ENCODE data around the gene LDLRAD3. TPM values are rescaled to one million over a fixed set of nuclear protein-coding genes. Genes with fewer than 3 reads are reported as not detected.

The LDLRAD3 gene
- total RNA-seq, 1 donor from 2014 or later: 7.7 TPM

- H3K4me3 ChIP-seq: no peak overlapping the region
- H3K9me3 ChIP-seq: no peaks in the 10 kb centered on the region
- DNase-seq (no peak), ATAC-seq (no peak)
- no peaks in the 10 kb centered on the region for H3K36me3 ChIP-seq
- no peak overlapping the region for H3K27ac ChIP-seq
- H3K4me1 ChIP-seq: no peaks in the 10 kb centered on the region
- no peaks in the 10 kb centered on the region for H3K27me3 ChIP-seq (ENCODE audit: low read depth)
- no peak for TF ChIP-seq CTCF (IDR thresholded peaks at IDR 0.05)
- intact Hi-C loops (cut with DNase I): no loop called here
Observed at GRCh38 chr11:36213393-36213840, 269.6 kb downstream of the LDLRAD3 start.

- Histone ChIP-seq H3K9me3 (peaks cover 1% of the 10 kb centered on the region), H3K27me3 (ENCODE audit: low read depth) (no peaks in the 10 kb centered on the region), H3K4me1 (no peaks in the 10 kb centered on the region), H3K36me3 (no peaks in the 10 kb centered on the region), H3K27ac (no peak overlapping the region), H3K4me3 (no peak overlapping the region)
- no peak for TF ChIP-seq CTCF (IDR thresholded peaks at IDR 0.05)
- ATAC-seq: no peak
- no peak for DNase-seq
- intact Hi-C loops (cut with DNase I): no loop called here
Observed at GRCh38 chr11:36214480-36214879, 270.6 kb downstream of the LDLRAD3 start.

- no peak overlapping the region for H3K4me3 ChIP-seq
- no peak overlapping the region for H3K27ac ChIP-seq
- TF ChIP-seq CTCF (IDR thresholded peaks at IDR 0.05): no peak
- no peaks in the 10 kb centered on the region for H3K27me3 ChIP-seq (ENCODE audit: low read depth)
- ATAC-seq (no peak), DNase-seq (no peak)
- intact Hi-C loops (cut with DNase I): no loop called here
- H3K9me3 ChIP-seq: peaks cover 8% of the 10 kb centered on the region
- H3K4me1 ChIP-seq: no peaks in the 10 kb centered on the region
- no peaks in the 10 kb centered on the region for H3K36me3 ChIP-seq
Observed at GRCh38 chr11:36214976-36215692, 271.3 kb downstream of the LDLRAD3 start.

- ATAC-seq (no peak), DNase-seq (no peak)
- intact Hi-C loops (cut with DNase I): no loop called here
- no peak for TF ChIP-seq CTCF (IDR thresholded peaks at IDR 0.05)
- no peak overlapping the region for H3K4me3 ChIP-seq
- H3K4me1 ChIP-seq: no peaks in the 10 kb centered on the region
- no peaks in the 10 kb centered on the region for H3K36me3 ChIP-seq
- no peak overlapping the region for H3K27ac ChIP-seq
- no peaks in the 10 kb centered on the region for H3K27me3 ChIP-seq (ENCODE audit: low read depth)
- H3K9me3 ChIP-seq: peaks cover 12% of the 10 kb centered on the region
Observed at GRCh38 chr11:36215693-36216060, 271.8 kb downstream of the LDLRAD3 start.

- ATAC-seq (no peak), DNase-seq (no peak)
- Histone ChIP-seq H3K4me3 (no peak overlapping the region), H3K27me3 (ENCODE audit: low read depth) (no peaks in the 10 kb centered on the region), H3K27ac (no peak overlapping the region), H3K9me3 (peaks cover 12% of the 10 kb centered on the region), H3K36me3 (no peaks in the 10 kb centered on the region), H3K4me1 (no peaks in the 10 kb centered on the region)
- intact Hi-C loops (cut with DNase I): no loop called here
- no peak for TF ChIP-seq CTCF (IDR thresholded peaks at IDR 0.05)
Observed at GRCh38 chr11:36216061-36216615, 272.3 kb downstream of the LDLRAD3 start.

Measured in lower lobe of right lung (tissue), 2 donors.